SK-N-SH treated with all-trans-retinoic acid at 6 μM for 48 hours (cell line): ENCODE measurements around the gene HDAC4.

ENCODE experiments used
- ATAC-seq: fragments of 200-7000 bp; cut with Tn5 transposase; 3 replicates; pipeline ENCODE4 v1.9.1; 2020; ENCODE audit warnings: mild to moderate bottlenecking, moderate library complexity
- ARNTL ChIP-seq: fragments of 450-650 bp; formaldehyde crosslinking; IDR thresholded peaks from 2 replicates; pipeline ENCODE4 v1.5.0; 2020; ENCODE audit warnings: low read depth, mild to moderate bottlenecking, moderate library complexity, borderline replicate concordance
- BACH2 ChIP-seq: fragments of 250-450 bp; sonication (Bioruptor Pico); IDR thresholded peaks from 2 replicates; pipeline ENCODE4 v1.9.0; 2021; ENCODE audit warnings: mild to moderate bottlenecking, borderline replicate concordance
- CSDC2 ChIP-seq: fragments of 250-450 bp; sonication (Bioruptor Pico); IDR thresholded peaks from 2 replicates; pipeline ENCODE4 v1.5.0; 2020; ENCODE audit warnings: mild to moderate bottlenecking, moderate library complexity
- ESRRG ChIP-seq: fragments of 250-450 bp; sonication (Bioruptor Pico); IDR thresholded peaks from 2 replicates; pipeline ENCODE4 v1.6.1; 2021; ENCODE audit warnings: mild to moderate bottlenecking
- GLIS3 ChIP-seq: fragments of 250-450 bp; sonication (Bioruptor Pico); IDR thresholded peaks from 2 replicates; pipeline ENCODE4 v1.5.0; 2020; ENCODE audit warnings: mild to moderate bottlenecking, moderate library complexity
- ISL1 ChIP-seq: fragments of 250-450 bp; sonication (Bioruptor Pico); IDR thresholded peaks from 2 replicates; pipeline ENCODE4 v2.1.2; 2022; ENCODE audit warnings: mild to moderate bottlenecking, moderate library complexity
- PPARA ChIP-seq: fragments of 250-450 bp; sonication (Bioruptor Pico); IDR thresholded peaks from 2 replicates; pipeline ENCODE4 v1.5.0; 2020; ENCODE audit warnings: mild to moderate bottlenecking, borderline replicate concordance
- SNAI2 ChIP-seq: fragments of 250-450 bp; sonication (Bioruptor Pico); IDR thresholded peaks from 2 replicates; pipeline ENCODE4 v1.5.0; 2020; ENCODE audit warnings: mild to moderate bottlenecking, moderate library complexity
- TCF4 ChIP-seq: fragments of 250-450 bp; sonication (Bioruptor Pico); IDR thresholded peaks from 2 replicates; pipeline ENCODE4 v1.8.0; 2021; ENCODE audit warnings: mild to moderate bottlenecking, moderate library complexity, borderline replicate concordance
- TOX ChIP-seq: fragments of 250-450 bp; sonication (Bioruptor Pico); IDR thresholded peaks from 2 replicates; pipeline ENCODE4 v1.8.0; 2021; ENCODE audit warnings: mild to moderate bottlenecking, moderate library complexity, borderline replicate concordance
- ZFP3 ChIP-seq: fragments of 250-450 bp; sonication (Bioruptor Pico); IDR thresholded peaks from 2 replicates; pipeline ENCODE4 v1.5.0; 2020; ENCODE audit warnings: mild to moderate bottlenecking, moderate library complexity
- ZFP30 ChIP-seq: fragments of 450-650 bp; formaldehyde crosslinking; IDR thresholded peaks from 2 replicates; pipeline ENCODE4 v1.5.0; 2022; ENCODE audit warnings: mild to moderate bottlenecking, moderate library complexity
- ZNF565 ChIP-seq: fragments of 450-650 bp; formaldehyde crosslinking; conservative IDR thresholded peaks from 2 replicates; pipeline ENCODE4 v1.5.0; 2020; ENCODE audit warnings: low read depth, mild to moderate bottlenecking, moderate library complexity
- ZNF70 ChIP-seq: fragments of 450-650 bp; formaldehyde crosslinking; IDR thresholded peaks from 2 replicates; pipeline ENCODE4 v1.5.0; 2020; ENCODE audit warnings: mild to moderate bottlenecking, moderate library complexity
- ZNF8 ChIP-seq: fragments of 450-650 bp; formaldehyde crosslinking; IDR thresholded peaks from 2 replicates; pipeline ENCODE4 v1.5.0; 2020; ENCODE audit warnings: mild to moderate bottlenecking, moderate library complexity
- TF ChIP-seq, protein P1 (sequence below): fragments of 250-450 bp; sonication (Bioruptor Pico); IDR thresholded peaks from 2 replicates; pipeline ENCODE4 v1.5.1; 2020; ENCODE audit warnings: low read depth, mild to moderate bottlenecking, moderate library complexity
- TF ChIP-seq, protein P2 (sequence below): fragments of 250-450 bp; sonication (Bioruptor Pico); IDR thresholded peaks from 2 replicates; pipeline ENCODE4 v1.8.0; 2021; ENCODE audit warnings: low read depth, mild to moderate bottlenecking, moderate library complexity, borderline replicate concordance
- TF ChIP-seq, protein P3 (sequence below): fragments of 250-450 bp; sonication (Bioruptor Pico); IDR thresholded peaks from 2 replicates; pipeline ENCODE4 v1.8.0; 2020; ENCODE audit warnings: mild to moderate bottlenecking, moderate library complexity, borderline replicate concordance
- TF ChIP-seq, protein P4 (sequence below): fragments of 250-450 bp; sonication (Bioruptor Pico); IDR thresholded peaks from 2 replicates; pipeline ENCODE4 v1.5.1; 2021; ENCODE audit warnings: mild to moderate bottlenecking, moderate library complexity

Gene HDAC4

DNA sequence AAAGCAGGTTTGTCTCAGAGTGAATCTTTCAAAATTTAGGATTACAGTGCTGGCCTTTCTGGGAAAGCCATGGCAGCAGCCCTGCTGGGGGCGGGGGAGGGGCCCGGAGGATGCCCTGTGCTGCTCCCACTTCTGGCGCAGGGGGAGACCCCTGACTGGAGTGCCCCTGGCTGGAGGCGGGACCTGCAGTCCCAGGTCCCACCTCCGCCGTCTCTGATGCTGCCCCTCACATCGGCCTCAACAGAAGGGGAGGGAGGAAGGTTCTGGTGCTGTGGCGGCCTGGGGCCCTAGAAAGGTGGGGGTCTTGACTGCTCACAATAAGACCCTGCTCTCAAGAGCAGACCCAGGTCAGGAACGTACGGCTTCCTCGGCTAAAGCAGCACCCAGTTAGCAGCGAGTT is 336.6 kb downstream of the HDAC4 start:
- TF ChIP-seq, protein P1, sequence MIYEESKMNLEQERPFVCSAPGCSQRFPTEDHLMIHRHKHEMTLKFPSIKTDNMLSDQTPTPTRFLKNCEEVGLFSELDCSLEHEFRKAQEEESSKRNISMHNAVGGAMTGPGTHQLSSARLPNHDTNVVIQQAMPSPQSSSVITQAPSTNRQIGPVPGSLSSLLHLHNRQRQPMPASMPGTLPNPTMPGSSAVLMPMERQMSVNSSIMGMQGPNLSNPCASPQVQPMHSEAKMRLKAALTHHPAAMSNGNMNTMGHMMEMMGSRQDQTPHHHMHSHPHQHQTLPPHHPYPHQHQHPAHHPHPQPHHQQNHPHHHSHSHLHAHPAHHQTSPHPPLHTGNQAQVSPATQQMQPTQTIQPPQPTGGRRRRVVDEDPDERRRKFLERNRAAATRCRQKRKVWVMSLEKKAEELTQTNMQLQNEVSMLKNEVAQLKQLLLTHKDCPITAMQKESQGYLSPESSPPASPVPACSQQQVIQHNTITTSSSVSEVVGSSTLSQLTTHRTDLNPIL (CRISPR knock-in tag): no peak
- ATAC-seq: no peak

DNA sequence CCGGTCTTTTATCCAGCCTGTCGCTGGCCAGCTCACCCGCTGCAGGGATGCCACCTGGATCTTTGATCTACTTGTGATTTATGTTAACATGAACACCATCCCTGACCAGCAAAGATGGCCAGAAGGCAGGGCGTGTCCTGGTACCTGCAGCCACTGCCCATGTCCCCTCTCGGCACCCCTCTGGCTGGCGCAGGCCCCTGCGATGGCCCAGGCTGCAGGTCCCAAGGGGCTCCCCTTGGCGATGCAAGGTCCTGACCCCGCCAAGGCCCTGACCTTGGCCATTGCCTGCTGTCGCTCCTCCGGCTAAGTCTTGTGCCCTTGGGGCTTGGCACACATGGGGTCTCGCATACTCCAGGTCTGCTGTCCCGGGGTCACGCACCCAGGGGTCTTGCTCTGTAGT is 338.1 kb downstream of the HDAC4 start:
- no peak for ATAC-seq
- TF ChIP-seq ZNF8 (CRISPR knock-in tag) (no peak), ISL1 (no peak), SNAI2 (no peak), TCF4 (CRISPR knock-in tag) (no peak), ZFP30 (CRISPR knock-in tag) (no peak), ZNF70 (CRISPR knock-in tag) (no peak), ZNF565 (CRISPR knock-in tag) (no peak)
- TF ChIP-seq, protein P2, sequence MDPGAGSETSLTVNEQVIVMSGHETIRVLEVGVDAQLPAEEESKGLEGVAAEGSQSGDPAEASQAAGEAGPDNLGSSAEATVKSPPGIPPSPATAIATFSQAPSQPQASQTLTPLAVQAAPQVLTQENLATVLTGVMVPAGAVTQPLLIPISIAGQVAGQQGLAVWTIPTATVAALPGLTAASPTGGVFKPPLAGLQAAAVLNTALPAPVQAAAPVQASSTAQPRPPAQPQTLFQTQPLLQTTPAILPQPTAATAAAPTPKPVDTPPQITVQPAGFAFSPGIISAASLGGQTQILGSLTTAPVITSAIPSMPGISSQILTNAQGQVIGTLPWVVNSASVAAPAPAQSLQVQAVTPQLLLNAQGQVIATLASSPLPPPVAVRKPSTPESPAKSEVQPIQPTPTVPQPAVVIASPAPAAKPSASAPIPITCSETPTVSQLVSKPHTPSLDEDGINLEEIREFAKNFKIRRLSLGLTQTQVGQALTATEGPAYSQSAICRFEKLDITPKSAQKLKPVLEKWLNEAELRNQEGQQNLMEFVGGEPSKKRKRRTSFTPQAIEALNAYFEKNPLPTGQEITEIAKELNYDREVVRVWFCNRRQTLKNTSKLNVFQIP (CRISPR knock-in tag): no peak

DNA sequence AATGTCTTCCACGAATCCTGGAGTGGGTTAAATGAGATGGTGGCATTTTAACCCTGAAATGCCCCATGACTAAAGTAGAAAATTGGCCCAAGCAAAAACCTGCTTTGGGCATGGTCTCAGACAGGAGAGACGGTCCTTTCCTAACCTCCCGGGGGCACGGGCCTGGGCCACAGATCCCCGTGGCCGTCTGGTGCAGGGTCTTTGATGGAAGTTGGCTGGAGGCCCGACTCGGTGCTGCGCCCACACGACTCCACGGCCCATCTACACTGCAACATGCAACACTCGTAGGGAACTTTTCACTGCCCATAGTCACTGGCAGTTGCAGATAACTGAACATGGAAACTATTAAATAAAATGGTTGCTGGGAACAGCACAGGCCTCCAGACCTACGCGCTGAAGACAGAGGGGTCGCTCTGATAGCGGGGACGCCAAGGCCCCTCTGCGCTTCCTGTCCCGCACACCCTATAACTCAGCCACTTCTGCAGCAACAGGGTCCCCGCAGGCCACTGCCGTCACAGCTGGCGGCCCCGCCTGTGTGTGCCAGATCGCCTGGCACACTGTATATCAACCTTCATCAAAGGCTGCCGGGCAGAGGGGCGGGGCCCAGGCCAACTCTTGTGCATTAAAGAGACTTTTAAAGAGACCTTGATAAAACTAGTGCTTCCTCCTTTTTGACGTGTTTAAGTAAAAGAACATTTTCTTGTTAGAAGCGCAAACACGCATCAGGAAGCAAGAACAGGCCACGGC is 338.8 kb downstream of the HDAC4 start:
- no peak for TF ChIP-seq ZFP3 (CRISPR knock-in tag)
- TF ChIP-seq, protein P3, sequence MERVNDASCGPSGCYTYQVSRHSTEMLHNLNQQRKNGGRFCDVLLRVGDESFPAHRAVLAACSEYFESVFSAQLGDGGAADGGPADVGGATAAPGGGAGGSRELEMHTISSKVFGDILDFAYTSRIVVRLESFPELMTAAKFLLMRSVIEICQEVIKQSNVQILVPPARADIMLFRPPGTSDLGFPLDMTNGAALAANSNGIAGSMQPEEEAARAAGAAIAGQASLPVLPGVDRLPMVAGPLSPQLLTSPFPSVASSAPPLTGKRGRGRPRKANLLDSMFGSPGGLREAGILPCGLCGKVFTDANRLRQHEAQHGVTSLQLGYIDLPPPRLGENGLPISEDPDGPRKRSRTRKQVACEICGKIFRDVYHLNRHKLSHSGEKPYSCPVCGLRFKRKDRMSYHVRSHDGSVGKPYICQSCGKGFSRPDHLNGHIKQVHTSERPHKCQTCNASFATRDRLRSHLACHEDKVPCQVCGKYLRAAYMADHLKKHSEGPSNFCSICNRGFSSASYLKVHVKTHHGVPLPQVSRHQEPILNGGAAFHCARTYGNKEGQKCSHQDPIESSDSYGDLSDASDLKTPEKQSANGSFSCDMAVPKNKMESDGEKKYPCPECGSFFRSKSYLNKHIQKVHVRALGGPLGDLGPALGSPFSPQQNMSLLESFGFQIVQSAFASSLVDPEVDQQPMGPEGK: no peak
- TF ChIP-seq, protein P4, sequence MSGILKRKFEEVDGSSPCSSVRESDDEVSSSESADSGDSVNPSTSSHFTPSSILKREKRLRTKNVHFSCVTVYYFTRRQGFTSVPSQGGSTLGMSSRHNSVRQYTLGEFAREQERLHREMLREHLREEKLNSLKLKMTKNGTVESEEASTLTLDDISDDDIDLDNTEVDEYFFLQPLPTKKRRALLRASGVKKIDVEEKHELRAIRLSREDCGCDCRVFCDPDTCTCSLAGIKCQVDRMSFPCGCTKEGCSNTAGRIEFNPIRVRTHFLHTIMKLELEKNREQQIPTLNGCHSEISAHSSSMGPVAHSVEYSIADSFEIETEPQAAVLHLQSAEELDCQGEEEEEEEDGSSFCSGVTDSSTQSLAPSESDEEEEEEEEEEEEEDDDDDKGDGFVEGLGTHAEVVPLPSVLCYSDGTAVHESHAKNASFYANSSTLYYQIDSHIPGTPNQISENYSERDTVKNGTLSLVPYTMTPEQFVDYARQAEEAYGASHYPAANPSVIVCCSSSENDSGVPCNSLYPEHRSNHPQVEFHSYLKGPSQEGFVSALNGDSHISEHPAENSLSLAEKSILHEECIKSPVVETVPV (CRISPR knock-in tag): no peak
- TF ChIP-seq, protein P1 (CRISPR knock-in tag): no peak
- no peak for TF ChIP-seq ZNF70 (CRISPR knock-in tag)
- TF ChIP-seq CSDC2 (CRISPR knock-in tag): no peak
- no peak for TF ChIP-seq ESRRG
- TF ChIP-seq ZNF8 (CRISPR knock-in tag): no peak
- TF ChIP-seq SNAI2: no peak
- no peak for TF ChIP-seq GLIS3 (CRISPR knock-in tag)
- no peak for TF ChIP-seq BACH2 (CRISPR knock-in tag)
- no peak for TF ChIP-seq TOX (CRISPR knock-in tag)
- no peak; the same call in 2 of the 3 replicates for ATAC-seq

DNA sequence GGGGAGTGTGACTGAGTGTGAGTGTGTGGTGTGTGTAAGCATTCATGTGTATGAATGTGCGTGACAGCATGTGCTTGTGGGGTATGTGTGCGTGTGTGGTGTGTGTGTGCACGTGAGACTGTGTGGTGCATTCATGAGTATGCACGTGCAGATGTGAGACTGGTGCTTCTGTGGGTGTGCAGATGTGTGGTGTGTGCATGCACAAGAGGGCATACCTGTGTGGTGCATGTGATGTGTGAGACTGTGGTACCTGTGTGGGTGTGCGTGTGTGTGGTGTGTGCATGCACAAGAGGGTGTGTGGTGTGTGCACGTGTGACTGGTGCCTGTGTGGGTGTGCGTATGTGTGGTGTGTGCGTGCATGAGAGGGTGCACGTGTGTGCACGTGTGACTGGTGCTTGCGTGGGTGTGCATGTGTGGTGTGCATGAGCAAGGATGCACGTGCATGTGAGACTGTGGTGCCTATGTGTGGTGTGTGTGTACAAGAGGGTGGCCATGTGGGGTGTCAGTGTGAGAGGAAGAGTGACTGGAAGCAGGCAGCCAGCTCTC is 339.6 kb downstream of the HDAC4 start:
- ATAC-seq: no peak
- TF ChIP-seq GLIS3 (CRISPR knock-in tag) (no peak), TCF4 (CRISPR knock-in tag) (no peak), SNAI2 (no peak), ARNTL (no peak), PPARA (no peak), ZFP3 (CRISPR knock-in tag) (no peak), TOX (CRISPR knock-in tag) (no peak), ZNF565 (CRISPR knock-in tag) (no peak), ZFP30 (CRISPR knock-in tag) (no peak), ZNF8 (CRISPR knock-in tag) (no peak), CSDC2 (CRISPR knock-in tag) (no peak), ESRRG (no peak), BACH2 (CRISPR knock-in tag) (no peak)
- TF ChIP-seq, protein P3: no peak
- TF ChIP-seq, protein P1 (CRISPR knock-in tag): no peak
- TF ChIP-seq, protein P4 (CRISPR knock-in tag): no peak
- TF ChIP-seq, all 23 proteins: peak for 0
